Suprapubic skin (tissue), 4 donors: ENCODE measurements around the gene TCP11L1.

Experiments
- CTCF ChIP-seq, 2 donors: fragments of 200-600 bp in 1 of 2; fragments of 450-650 bp in 1 of 2; sonication (generic) in 1 of 2; IDR thresholded peaks; one replicate each; pipeline ENCODE4 v1.5.1; 2016 to 2019; ENCODE audit warnings: antibody characterized with exemption in 2 of 2, mild to moderate bottlenecking in 1 of 2, moderate library complexity in 1 of 2
- EP300 ChIP-seq: sonication (generic); formaldehyde crosslinking; IDR thresholded peaks from one replicate; pipeline ENCODE4 v1.6.1; 2017; ENCODE audit warnings: antibody characterized with exemption
- POLR2A ChIP-seq, 2 donors: fragments of 450-650 bp; IDR thresholded peaks; one replicate each; pipeline ENCODE4 v1.6.1; 2017; ENCODE audit warnings: antibody characterized with exemption in 2 of 2, mild to moderate bottlenecking in 2 of 2, moderate library complexity in 2 of 2
- POLR2AphosphoS5 ChIP-seq, 3 donors: sonication (generic); formaldehyde crosslinking; IDR thresholded peaks; one replicate each; pipeline ENCODE4 v1.6.1; 2017; ENCODE audit warnings: antibody characterized with exemption in 3 of 3

- TF ChIP-seq CTCF (IDR thresholded peaks at IDR 0.05) (no peak), POLR2A (IDR thresholded peaks at IDR 0.05) (no peak), EP300 (no peak), POLR2AphosphoS5 (IDR thresholded peaks at IDR 0.05) (no peak)
These were observed 38.1 kb upstream of the TCP11L1 start for GRCh38 chr11:33001281-33001680.
